ENCODE data around the gene PSIP1. TPM values are rescaled to one million over a fixed set of nuclear protein-coding genes. Genes with fewer than 3 reads are reported as not detected.

The PSIP1 gene
- total RNA-seq, 1 experiment from 2014 or later: 56.2 TPM

DNA sequence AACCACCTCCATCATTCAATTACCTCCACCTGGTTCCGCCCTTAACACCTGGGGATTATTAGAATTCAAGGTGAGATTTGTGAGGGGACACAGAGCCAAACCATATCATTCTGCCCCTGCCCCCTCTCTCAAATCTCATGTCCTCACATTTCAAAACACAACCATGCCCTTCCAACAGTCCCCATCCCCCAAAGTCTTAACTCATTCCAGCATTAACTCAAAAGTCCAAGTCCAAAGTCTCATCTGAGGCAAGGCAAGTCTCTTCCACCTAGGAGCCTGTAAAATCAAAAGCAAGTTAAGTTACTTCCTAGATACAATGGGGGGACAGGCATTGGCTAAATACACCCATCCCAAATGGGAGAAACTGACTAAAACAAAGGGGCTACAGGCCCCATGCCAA lies 18.8 kb downstream of the PSIP1 start:
- TF ChIP-seq CTCF (IDR thresholded peaks at IDR 0.05; ENCODE audit: unreplicated experiment): no peak
- CTCF ChIA-PET: no interaction called here
- Mint-ChIP-seq H3K36me3 (ENCODE audit: insufficient read depth, unreplicated experiment) (no peaks in the 10 kb centered on the region), H3K9me3 (ENCODE audit: low read depth, unreplicated experiment) (no peaks in the 10 kb centered on the region), H3K27me3 (ENCODE audit: unreplicated experiment) (no peaks in the 10 kb centered on the region), H3K4me1 (ENCODE audit: low read depth, unreplicated experiment) (no peaks in the 10 kb centered on the region), H3K4me3 (ENCODE audit: low read depth, unreplicated experiment) (no peak overlapping the region), H3K27ac (ENCODE audit: unreplicated experiment) (no peak overlapping the region)
- DNase-seq: no peak
- intact Hi-C loops (cut with micrococcal nuclease; ENCODE audit: unreplicated experiment): no loop called here
- BruUV-seq (replicated peaks): no TSS peak

- no peaks in the 10 kb centered on the region for H3K4me1 Mint-ChIP-seq (ENCODE audit: low read depth, unreplicated experiment)
- no peaks in the 10 kb centered on the region for H3K36me3 Mint-ChIP-seq (ENCODE audit: insufficient read depth, unreplicated experiment)
- H3K9me3 Mint-ChIP-seq (ENCODE audit: low read depth, unreplicated experiment): no peaks in the 10 kb centered on the region
- H3K27ac Mint-ChIP-seq (ENCODE audit: unreplicated experiment): no peak overlapping the region
- H3K27me3 Mint-ChIP-seq (ENCODE audit: unreplicated experiment): no peaks in the 10 kb centered on the region
- CTCF ChIA-PET: no interaction called here
- BruUV-seq (replicated peaks): no TSS peak
- TF ChIP-seq CTCF (IDR thresholded peaks at IDR 0.05; ENCODE audit: unreplicated experiment): no peak
- H3K4me3 Mint-ChIP-seq (ENCODE audit: low read depth, unreplicated experiment): no peak overlapping the region
- intact Hi-C loops (cut with micrococcal nuclease; ENCODE audit: unreplicated experiment): loop anchor here (5.0 kb wide), 1 partner anchor 121 kb away; no protein-coding TSS in a partner anchor
- no peak for DNase-seq
Measured at GRCh38 chr9:15485836-15486666, 24.7 kb downstream of the PSIP1 start.

DNA sequence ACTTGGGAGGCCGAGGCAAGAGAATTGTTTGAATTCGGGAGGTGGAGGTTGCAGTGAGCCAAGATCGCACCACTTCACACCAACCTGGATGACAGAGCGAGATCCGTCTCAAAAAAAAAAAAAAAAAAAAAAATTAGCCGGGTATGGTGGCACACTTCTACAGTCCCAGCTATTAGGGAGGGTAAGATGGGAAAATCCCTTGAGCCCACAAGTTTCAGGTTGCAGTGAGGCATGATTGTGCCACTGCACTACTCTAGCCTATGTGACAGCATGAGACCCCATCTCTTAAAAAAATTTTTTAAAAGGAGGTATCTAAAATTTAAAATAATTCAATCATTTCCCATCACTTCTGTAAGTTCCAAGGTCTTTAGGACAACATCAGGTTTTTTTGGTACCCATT lies 26.0 kb downstream of the PSIP1 start:
- no peak for TF ChIP-seq CTCF (IDR thresholded peaks at IDR 0.05; ENCODE audit: unreplicated experiment)
- H3K9me3 Mint-ChIP-seq (ENCODE audit: low read depth, unreplicated experiment): no peaks in the 10 kb centered on the region
- CTCF ChIA-PET: no interaction called here
- intact Hi-C loops (cut with micrococcal nuclease; ENCODE audit: unreplicated experiment): loop anchor here (5.0 kb wide), 1 partner anchor 122 kb away; no protein-coding TSS in a partner anchor
- no TSS peak for BruUV-seq (replicated peaks)
- no peak overlapping the region for H3K4me3 Mint-ChIP-seq (ENCODE audit: low read depth, unreplicated experiment)
- no peak for DNase-seq
- H3K4me1 Mint-ChIP-seq (ENCODE audit: low read depth, unreplicated experiment): no peaks in the 10 kb centered on the region
- no peaks in the 10 kb centered on the region for H3K36me3 Mint-ChIP-seq (ENCODE audit: insufficient read depth, unreplicated experiment)
- H3K27me3 Mint-ChIP-seq (ENCODE audit: unreplicated experiment): no peaks in the 10 kb centered on the region
- no peak overlapping the region for H3K27ac Mint-ChIP-seq (ENCODE audit: unreplicated experiment)

GRCh38 chr9:15482146-15482545 lies 28.6 kb downstream of the PSIP1 start:
- no peak for DNase-seq
- no peak overlapping the region for H3K27ac Mint-ChIP-seq (ENCODE audit: unreplicated experiment)
- no peak overlapping the region for H3K4me3 Mint-ChIP-seq (ENCODE audit: low read depth, unreplicated experiment)
- intact Hi-C loops (cut with micrococcal nuclease; ENCODE audit: unreplicated experiment): no loop called here
- no peaks in the 10 kb centered on the region for H3K4me1 Mint-ChIP-seq (ENCODE audit: low read depth, unreplicated experiment)
- no peaks in the 10 kb centered on the region for H3K36me3 Mint-ChIP-seq (ENCODE audit: insufficient read depth, unreplicated experiment)
- no peaks in the 10 kb centered on the region for H3K27me3 Mint-ChIP-seq (ENCODE audit: unreplicated experiment)
- no TSS peak for BruUV-seq (replicated peaks)
- CTCF ChIA-PET: no interaction called here
- no peaks in the 10 kb centered on the region for H3K9me3 Mint-ChIP-seq (ENCODE audit: low read depth, unreplicated experiment)
- no peak for TF ChIP-seq CTCF (IDR thresholded peaks at IDR 0.05; ENCODE audit: unreplicated experiment)
